K562 (cell line): ENCODE data around the gene CKM. TPM values are rescaled to one million over a fixed set of nuclear protein-coding genes. Genes with fewer than 3 reads are reported as not detected.
A peak's percentile ranks its signal among the peaks of the same experiment; 100 is the strongest.

ENCODE experiments used
- ATAC-seq: fragments of 200-7000 bp; cut with Tn5 transposase; 3 replicates; pipeline ENCODE4 v1.9.1; 2020; ENCODE audit warnings: moderate library complexity
- BruUV-seq: library from RNA; stranded (reverse); fragments of 400-500 nt; replicated peaks from 2 replicates; lab custom pipeline; 2021; lab: Mats Ljungman, UMichigan
- CTCF ChIA-PET: fragments of 300-600 bp; formaldehyde crosslinking; extraction: SDS; loops from one replicate; lab custom pipeline; 2021; ENCODE audit warnings: low intra/inter-chr PET ratio; lab: Yijun Ruan, JAX
- POLR2A ChIA-PET: fragments of 300-600, 350-650 bp; sonication (Branson Sonifier 250); formaldehyde crosslinking; extraction: SDS; loops from one replicate; lab custom pipeline; 2021; ENCODE audit warnings: antibody characterized with exemption, inconsistent platforms; lab: Yijun Ruan, JAX
- DNase-seq, 4 experiments: peaks; one replicate each; pipeline versions ENCODE4 v3.0.0 to v3.0.0-alpha.2; 2011 to 2018; ENCODE audit warnings: low spot score in 3 of 4, mixed read lengths in 3 of 4; ENCODE audit errors: extremely low read depth in 1 of 4
- FAIRE-seq: peaks from 2 replicates; lab custom pipeline; 2011; peaks lifted over from hg19 to GRCh38; lab: Jason Lieb, UNC
- H2AFZ ChIP-seq: 2 replicates; pipeline ENCODE4 v1.6.0; 2011; ENCODE audit warnings: low read depth, low read length, control low read depth, inconsistent platforms
- H3K27ac ChIP-seq: fragments of 200-600 bp; 3 replicates; pipeline ENCODE4 v1.8.0; 2011; ENCODE audit warnings: low read depth, mild to moderate bottlenecking, control low read depth, inconsistent platforms, low read length, moderate library complexity, mixed read lengths; ENCODE audit errors: extremely low read depth
- H3K27me3 ChIP-seq, 2 experiments: fragments of 300-600 bp in 1 of 2; 2 replicates in 1 of 2; 3 replicates in 1 of 2; pipeline versions ENCODE4 v1.6.0 to v1.8.0; 2011; ENCODE audit warnings: inconsistent platforms in 2 of 2, low read length in 2 of 2, mild to moderate bottlenecking in 1 of 2, mixed read lengths in 1 of 2, moderate library complexity in 1 of 2; ENCODE audit not compliant: control insufficient read depth in 2 of 2, insufficient read depth in 2 of 2
- H3K36me3 ChIP-seq: fragments of 300-600 bp; 3 replicates; pipeline ENCODE4 v1.8.0; 2011; ENCODE audit warnings: mild to moderate bottlenecking, low read length, inconsistent platforms; ENCODE audit not compliant: control insufficient read depth, insufficient read depth
- H3K4me1 ChIP-seq, 2 experiments: fragments of 200-600 bp in 1 of 2; replicated peaks in 1 of 2; 2 replicates in 1 of 2; 3 replicates in 1 of 2; pipeline versions ENCODE4 v1.5.1 to v1.8.0; 2011; ENCODE audit warnings: inconsistent platforms in 2 of 2, low read length in 2 of 2, mild to moderate bottlenecking in 1 of 2, mixed read lengths in 1 of 2, moderate library complexity in 1 of 2; ENCODE audit not compliant: control insufficient read depth in 2 of 2, insufficient read depth in 2 of 2
- H3K4me2 ChIP-seq: 2 replicates; pipeline ENCODE4 v1.6.1; 2011; ENCODE audit warnings: low read length, control low read depth, inconsistent platforms, mixed read lengths; ENCODE audit not compliant: insufficient read depth
- H3K4me3 ChIP-seq: fragments of 200-600 bp; sonication (generic), shearing (Covaris generic); 2 replicates; pipeline ENCODE4 v1.5.1; 2016; ENCODE audit warnings: control low read depth, inconsistent platforms
- H3K79me2 ChIP-seq: fragments of 200-600 bp; 3 replicates; pipeline ENCODE4 v1.8.0; 2011; ENCODE audit warnings: low read length, inconsistent platforms; ENCODE audit not compliant: control insufficient read depth, insufficient read depth
- H3K9ac ChIP-seq, 2 experiments: 2 replicates each; pipeline versions ENCODE4 v1.6.0 to v1.6.1; 2011; ENCODE audit warnings: low read depth in 2 of 2, low read length in 2 of 2, control low read depth in 1 of 2, inconsistent platforms in 1 of 2, mild to moderate bottlenecking in 1 of 2, mixed read lengths in 1 of 2; ENCODE audit not compliant: insufficient read depth in 1 of 2
- H3K9me1 ChIP-seq: one replicate; pipeline ENCODE4 v1.6.0; 2011; ENCODE audit warnings: inconsistent platforms, mild to moderate bottlenecking, low read length, moderate library complexity; ENCODE audit not compliant: control insufficient read depth, insufficient read depth
- H3K9me3 ChIP-seq: replicated peaks from 2 replicates; pipeline ENCODE4 v1.5.1; 2011; ENCODE audit warnings: low read depth, low read length, inconsistent platforms; ENCODE audit not compliant: control insufficient read depth, insufficient read depth
- H4K20me1 ChIP-seq: replicated peaks from 2 replicates; pipeline ENCODE4 v1.6.1; 2011; ENCODE audit warnings: low read length, inconsistent platforms, mixed read lengths; ENCODE audit not compliant: control insufficient read depth, insufficient read depth
- HNRNPK ChIP-seq: fragments of 200-400 bp; formaldehyde crosslinking; IDR thresholded peaks from one replicate; pipeline ENCODE4 v1.6.1; 2018; ENCODE audit warnings: mild to moderate bottlenecking, low read depth, low read length; ENCODE audit not compliant: poor library complexity, severe bottlenecking
- NFYB ChIP-seq: IDR thresholded peaks from 2 replicates; pipeline ENCODE4 v1.6.1; 2011; ENCODE audit warnings: mild to moderate bottlenecking, moderate library complexity; ENCODE audit not compliant: insufficient read length; ENCODE audit errors: extremely low read depth
- PRPF4 ChIP-seq: fragments of 200-400 bp; formaldehyde crosslinking; IDR thresholded peaks from one replicate; pipeline ENCODE4 v1.6.1; 2017; ENCODE audit warnings: low read length, low read depth, mild to moderate bottlenecking; ENCODE audit not compliant: insufficient read depth, poor library complexity, severe bottlenecking
- ZNF121 ChIP-seq: sonication (generic); formaldehyde crosslinking; conservative IDR thresholded peaks from 2 replicates; pipeline ENCODE4 v1.8.0; 2022; ENCODE audit warnings: missing genetic modification reagents
- ZNF175 ChIP-seq: fragments of 200-800 bp; sonication (Bioruptor generic); IDR thresholded peaks from 2 replicates; pipeline ENCODE4 v1.6.1; 2016; ENCODE audit warnings: low read depth, mild to moderate bottlenecking, missing genetic modification characterization, missing compliant biosample characterization
- ZNF436 ChIP-seq: fragments of 250-450, 450-650 bp; sonication (Bioruptor Pico); formaldehyde crosslinking; IDR thresholded peaks from 2 replicates; pipeline ENCODE4 v1.7.0; 2020; ENCODE audit warnings: mild to moderate bottlenecking
- WGBS: fragments of 100-300 bp; shearing (Covaris generic); methylation state at CpG from one replicate; pipeline ENCODE4 v1.1.6; 2016; ENCODE audit warnings: low coverage, mixed read lengths; ENCODE audit not compliant: insufficient coverage; ENCODE audit errors: missing lambda C conversion rate; 5-methylcytosine and 5-hydroxymethylcytosine counted together
- in situ Hi-C: fragments of 300-500 bp; cut with MboI; formaldehyde crosslinking; loops from 4 replicates; pipeline ENCODE4 v1.15.0; 2018; ENCODE audit warnings: inconsistent platforms, mixed read lengths
- intact Hi-C: fragments of 100-400 bp; cut with micrococcal nuclease; formaldehyde crosslinking; loops from 2 replicates; pipeline ENCODE4 v1.14.2; 2022
- polyA plus RNA-seq, 8 experiments: library from polyadenylated mRNA; depleted of rRNA in 4 of 8; stranded (reverse) in 5 of 8; unstranded in 3 of 8; fragments of >200 nt; fragmentation: Nextera tagmentation in 2 of 8; fragmentation: Illumina TruSeq in 1 of 8; extraction: Ambion mirVana in 2 of 8; extraction: Trizol in 1 of 8; gene quantifications; 2 replicates each; pipeline versions ENCODE4 v1.2.1 to v1.2.3, GENCODE V29; 2011 to 2014; ENCODE audit warnings: inconsistent platforms in 1 of 8, missing spikeins in 1 of 8
- total RNA-seq, 7 experiments: library from RNA; depleted of rRNA in 6 of 7; stranded (reverse); fragments of >200 nt in 6 of 7; fragmentation: Illumina TruSeq in 2 of 7; extraction: Trizol in 2 of 7; gene quantifications; 2 replicates each; pipeline versions ENCODE4 v1.2.1 to v1.2.3, GENCODE V29; 2011 to 2021; ENCODE audit warnings: low replicate concordance in 1 of 7
- TF ChIP-seq, protein P1 (sequence below): conservative IDR thresholded peaks from 2 replicates; pipeline ENCODE4 v1.6.1; 2011; ENCODE audit warnings: low read depth, mild to moderate bottlenecking, low read length; ENCODE audit not compliant: control insufficient read depth
- TF ChIP-seq, protein P2 (sequence below): IDR thresholded peaks from 2 replicates; pipeline ENCODE4 v1.6.1; 2011; ENCODE audit not compliant: insufficient read length; ENCODE audit errors: extremely low read depth
- TF ChIP-seq, protein P3 (sequence below): sonication (generic); formaldehyde crosslinking; IDR thresholded peaks from 2 replicates; pipeline ENCODE4 v1.8.0; 2022; ENCODE audit warnings: mild to moderate bottlenecking, missing genetic modification reagents
- TF ChIP-seq, protein P4 (sequence below): fragments of 450-650 bp; IDR thresholded peaks from 2 replicates; pipeline ENCODE4 v1.6.1; 2016

Gene CKM
- total and polyA plus RNA-seq, 9 of the 15 experiments (the other 6 are each of a cell fraction or from before 2014, with no cell fraction given): 0.06 to 0.17 (median 0.09) TPM; not detected in 4

DNA sequence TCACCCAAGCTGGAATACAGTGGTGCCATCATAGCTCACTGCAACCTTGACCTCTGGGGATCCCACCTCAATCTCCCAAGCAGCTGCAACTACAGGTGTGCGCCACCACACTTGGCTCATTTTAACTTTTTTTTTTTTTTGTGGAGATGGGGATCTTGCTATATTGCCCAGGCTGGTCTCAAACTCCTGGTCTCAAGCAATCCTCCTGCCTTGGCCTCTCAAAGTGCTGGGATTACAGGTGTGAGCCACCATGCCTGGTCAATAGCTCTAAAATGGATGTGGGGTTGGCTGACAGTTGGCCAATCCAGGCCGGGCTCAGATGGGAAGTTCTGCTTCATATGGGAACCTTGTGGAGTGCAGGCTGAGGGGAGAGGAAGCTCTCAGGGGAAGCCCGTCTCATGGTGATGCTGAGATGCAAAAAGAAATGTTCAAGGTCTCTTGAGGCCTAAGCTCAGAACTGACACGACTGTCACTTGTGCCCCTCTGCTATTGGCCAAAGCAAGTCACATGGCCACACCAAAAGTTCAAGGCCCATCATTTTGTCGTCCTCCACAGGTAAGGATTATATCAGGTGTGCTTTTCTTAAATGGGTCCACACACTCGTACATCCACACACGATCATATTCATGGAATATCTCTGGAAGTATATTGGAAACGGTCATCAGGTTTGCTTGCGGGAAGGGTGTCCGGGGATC is 11.1 kb upstream of the CKM start (continued):
- TF ChIP-seq, protein P1, sequence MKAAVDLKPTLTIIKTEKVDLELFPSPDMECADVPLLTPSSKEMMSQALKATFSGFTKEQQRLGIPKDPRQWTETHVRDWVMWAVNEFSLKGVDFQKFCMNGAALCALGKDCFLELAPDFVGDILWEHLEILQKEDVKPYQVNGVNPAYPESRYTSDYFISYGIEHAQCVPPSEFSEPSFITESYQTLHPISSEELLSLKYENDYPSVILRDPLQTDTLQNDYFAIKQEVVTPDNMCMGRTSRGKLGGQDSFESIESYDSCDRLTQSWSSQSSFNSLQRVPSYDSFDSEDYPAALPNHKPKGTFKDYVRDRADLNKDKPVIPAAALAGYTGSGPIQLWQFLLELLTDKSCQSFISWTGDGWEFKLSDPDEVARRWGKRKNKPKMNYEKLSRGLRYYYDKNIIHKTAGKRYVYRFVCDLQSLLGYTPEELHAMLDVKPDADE: no peak
- peak; percentile 87 for TF ChIP-seq ZNF121 (CRISPR knock-in tag)
- TF ChIP-seq, all 486 proteins: peak for 6

DNA sequence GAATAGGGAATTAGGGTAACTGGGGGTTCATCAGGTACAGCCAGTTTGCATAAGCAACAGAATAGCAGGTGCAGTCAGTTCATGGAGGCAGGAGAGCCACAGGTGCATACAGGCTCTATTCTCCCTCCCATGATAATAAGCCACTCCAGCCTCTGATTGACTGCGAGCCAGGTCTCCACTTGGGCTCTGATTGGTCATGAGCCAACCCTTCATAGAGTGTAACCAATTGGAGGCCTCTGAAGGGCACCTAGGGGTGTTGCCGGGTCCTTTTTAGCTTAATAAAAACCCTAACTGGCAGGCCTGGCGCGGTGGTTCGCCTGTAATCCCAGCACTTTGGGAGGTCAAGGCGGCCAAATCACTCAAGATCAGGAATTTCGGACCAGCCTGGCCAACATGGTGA is 8.7 kb upstream of the CKM start:
- no peak for FAIRE-seq
- Histone ChIP-seq H3K27me3 (no peaks in the 10 kb centered on the region), H3K4me2 (no peak overlapping the region), H3K27ac (no peak overlapping the region), H3K4me1 (peaks cover 1 to 4% of the 10 kb centered on the region in 2 experiments; a peak in 2 of 5 replicates), H4K20me1 (no peaks in the 10 kb centered on the region), H3K9me3 (no peaks in the 10 kb centered on the region), H3K79me2 (no peaks in the 10 kb centered on the region), H2AFZ (no peak overlapping the region), H3K36me3 (no peaks in the 10 kb centered on the region), H3K9me1 (no peaks in the 10 kb centered on the region), H3K4me3 (no peak overlapping the region), H3K9ac (no peak overlapping the region)
- ATAC-seq: no peak
- ChIA-PET POLR2A (interaction anchor here (0.6 kb wide), 1 partner anchor 259 kb away, joined by 3 read pairs; no protein-coding TSS in a partner anchor), CTCF (no interaction called here)
- in situ Hi-C loops: no loop called here
- WGBS: 53% methylated on average over 7 of the region's 7 CpGs
- BruUV-seq: no TSS peak
- DNase-seq: no peak
- intact Hi-C loops: loop anchor here (10.0 kb wide), 1 partner anchor 317 kb away; no protein-coding TSS in a partner anchor
- TF ChIP-seq NFYB (peak; percentile 31), ZNF175 (CRISPR knock-in tag) (no peak), HNRNPK (no peak), ZNF436 (CRISPR knock-in tag) (no peak), PRPF4 (no peak)
- TF ChIP-seq, protein P2, sequence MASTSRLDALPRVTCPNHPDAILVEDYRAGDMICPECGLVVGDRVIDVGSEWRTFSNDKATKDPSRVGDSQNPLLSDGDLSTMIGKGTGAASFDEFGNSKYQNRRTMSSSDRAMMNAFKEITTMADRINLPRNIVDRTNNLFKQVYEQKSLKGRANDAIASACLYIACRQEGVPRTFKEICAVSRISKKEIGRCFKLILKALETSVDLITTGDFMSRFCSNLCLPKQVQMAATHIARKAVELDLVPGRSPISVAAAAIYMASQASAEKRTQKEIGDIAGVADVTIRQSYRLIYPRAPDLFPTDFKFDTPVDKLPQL: no peak
- TF ChIP-seq, protein P3, sequence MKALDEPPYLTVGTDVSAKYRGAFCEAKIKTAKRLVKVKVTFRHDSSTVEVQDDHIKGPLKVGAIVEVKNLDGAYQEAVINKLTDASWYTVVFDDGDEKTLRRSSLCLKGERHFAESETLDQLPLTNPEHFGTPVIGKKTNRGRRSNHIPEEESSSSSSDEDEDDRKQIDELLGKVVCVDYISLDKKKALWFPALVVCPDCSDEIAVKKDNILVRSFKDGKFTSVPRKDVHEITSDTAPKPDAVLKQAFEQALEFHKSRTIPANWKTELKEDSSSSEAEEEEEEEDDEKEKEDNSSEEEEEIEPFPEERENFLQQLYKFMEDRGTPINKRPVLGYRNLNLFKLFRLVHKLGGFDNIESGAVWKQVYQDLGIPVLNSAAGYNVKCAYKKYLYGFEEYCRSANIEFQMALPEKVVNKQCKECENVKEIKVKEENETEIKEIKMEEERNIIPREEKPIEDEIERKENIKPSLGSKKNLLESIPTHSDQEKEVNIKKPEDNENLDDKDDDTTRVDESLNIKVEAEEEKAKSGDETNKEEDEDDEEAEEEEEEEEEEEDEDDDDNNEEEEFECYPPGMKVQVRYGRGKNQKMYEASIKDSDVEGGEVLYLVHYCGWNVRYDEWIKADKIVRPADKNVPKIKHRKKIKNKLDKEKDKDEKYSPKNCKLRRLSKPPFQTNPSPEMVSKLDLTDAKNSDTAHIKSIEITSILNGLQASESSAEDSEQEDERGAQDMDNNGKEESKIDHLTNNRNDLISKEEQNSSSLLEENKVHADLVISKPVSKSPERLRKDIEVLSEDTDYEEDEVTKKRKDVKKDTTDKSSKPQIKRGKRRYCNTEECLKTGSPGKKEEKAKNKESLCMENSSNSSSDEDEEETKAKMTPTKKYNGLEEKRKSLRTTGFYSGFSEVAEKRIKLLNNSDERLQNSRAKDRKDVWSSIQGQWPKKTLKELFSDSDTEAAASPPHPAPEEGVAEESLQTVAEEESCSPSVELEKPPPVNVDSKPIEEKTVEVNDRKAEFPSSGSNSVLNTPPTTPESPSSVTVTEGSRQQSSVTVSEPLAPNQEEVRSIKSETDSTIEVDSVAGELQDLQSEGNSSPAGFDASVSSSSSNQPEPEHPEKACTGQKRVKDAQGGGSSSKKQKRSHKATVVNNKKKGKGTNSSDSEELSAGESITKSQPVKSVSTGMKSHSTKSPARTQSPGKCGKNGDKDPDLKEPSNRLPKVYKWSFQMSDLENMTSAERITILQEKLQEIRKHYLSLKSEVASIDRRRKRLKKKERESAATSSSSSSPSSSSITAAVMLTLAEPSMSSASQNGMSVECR (CRISPR knock-in tag): no peak
- TF ChIP-seq, protein P4, sequence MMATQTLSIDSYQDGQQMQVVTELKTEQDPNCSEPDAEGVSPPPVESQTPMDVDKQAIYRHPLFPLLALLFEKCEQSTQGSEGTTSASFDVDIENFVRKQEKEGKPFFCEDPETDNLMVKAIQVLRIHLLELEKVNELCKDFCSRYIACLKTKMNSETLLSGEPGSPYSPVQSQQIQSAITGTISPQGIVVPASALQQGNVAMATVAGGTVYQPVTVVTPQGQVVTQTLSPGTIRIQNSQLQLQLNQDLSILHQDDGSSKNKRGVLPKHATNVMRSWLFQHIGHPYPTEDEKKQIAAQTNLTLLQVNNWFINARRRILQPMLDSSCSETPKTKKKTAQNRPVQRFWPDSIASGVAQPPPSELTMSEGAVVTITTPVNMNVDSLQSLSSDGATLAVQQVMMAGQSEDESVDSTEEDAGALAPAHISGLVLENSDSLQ: peak; percentile 38; the same call in 1 of the 2 replicates
